ENCODE results near the gene CDC14A. TPM values are rescaled to one million over a fixed set of nuclear protein-coding genes. Genes with fewer than 3 reads are reported as not detected.

CDC14A gene
- total RNA-seq, 1 experiment from 2014 or later: 6.8 TPM

GRCh38 chr1:100557606-100557953 lies 205.3 kb downstream of the CDC14A start:
- TF ChIP-seq CTCF (conservative IDR thresholded peaks at IDR 0.05; ENCODE audit: low read depth, low read length): no peak
- no peak for TF ChIP-seq EZH2 (IDR thresholded peaks at IDR 0.05; ENCODE audit: borderline replicate concordance, low read depth, low read length, poor library complexity, severe bottlenecking)
- CTCF ChIA-PET: no interaction called here

DNA sequence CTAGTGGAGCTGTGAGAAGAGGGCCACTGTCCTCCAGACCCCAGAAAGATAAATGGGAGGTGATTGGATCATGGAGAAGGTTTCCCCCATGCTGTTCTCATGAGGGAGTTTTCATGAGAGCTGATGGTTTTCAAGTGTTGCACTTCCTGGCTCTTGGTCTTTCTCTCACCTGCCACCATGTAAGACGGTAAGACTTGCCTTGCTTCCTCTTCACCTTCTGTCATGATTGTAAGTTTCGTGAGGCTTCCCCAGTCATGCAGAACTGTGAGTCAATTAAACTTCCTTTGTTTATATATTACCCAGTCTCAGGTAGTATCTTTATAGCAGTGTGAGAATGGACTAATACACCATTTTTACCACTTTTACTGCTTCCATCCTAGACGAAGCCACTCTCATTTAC lies 213.2 kb downstream of the CDC14A start:
- no peak for DNase-seq (ENCODE audit: low spot score)
- Histone ChIP-seq H3K9me3 (ENCODE audit: low read depth, low read length, poor library complexity, severe bottlenecking) (no peaks in the 10 kb centered on the region), H3K4me3 (ENCODE audit: low read depth, low read length, poor library complexity, severe bottlenecking) (no peak overlapping the region), H3K27me3 (replicated peaks; ENCODE audit: insufficient read depth, low read depth, low read length, poor library complexity) (peaks cover 15% of the 10 kb centered on the region), H3K36me3 (ENCODE audit: insufficient read depth, low read length, poor library complexity, severe bottlenecking) (no peaks in the 10 kb centered on the region), H3K27ac (ENCODE audit: low read depth, low read length, poor library complexity, severe bottlenecking) (no peak overlapping the region), H3K4me1 (ENCODE audit: insufficient read depth, low read length, poor library complexity, severe bottlenecking) (no peaks in the 10 kb centered on the region)
- TF ChIP-seq EZH2 (IDR thresholded peaks at IDR 0.05; ENCODE audit: borderline replicate concordance, low read depth, low read length, poor library complexity, severe bottlenecking): no peak
- TF ChIP-seq CTCF (conservative IDR thresholded peaks at IDR 0.05; ENCODE audit: low read depth, low read length): no peak
- BruUV-seq (replicated peaks): no TSS peak
- ChIA-PET CTCF (no interaction called here), POLR2A (ENCODE audit: low non-redundant PET) (no interaction called here)
- intact Hi-C loops (cut with micrococcal nuclease; ENCODE audit: unreplicated experiment): no loop called here

More at GRCh38 chr1:100557606-100557953, 205.3 kb downstream of the CDC14A start:
- BruUV-seq (replicated peaks): no TSS peak
- intact Hi-C loops (cut with micrococcal nuclease; ENCODE audit: unreplicated experiment): no loop called here
- Histone ChIP-seq H3K4me1 (ENCODE audit: insufficient read depth, low read length, poor library complexity, severe bottlenecking) (no peaks in the 10 kb centered on the region), H3K9me3 (ENCODE audit: low read depth, low read length, poor library complexity, severe bottlenecking) (no peaks in the 10 kb centered on the region), H3K27ac (ENCODE audit: low read depth, low read length, poor library complexity, severe bottlenecking) (no peak overlapping the region), H3K27me3 (replicated peaks; ENCODE audit: insufficient read depth, low read depth, low read length, poor library complexity) (peaks cover 7% of the 10 kb centered on the region), H3K4me3 (ENCODE audit: low read depth, low read length, poor library complexity, severe bottlenecking) (no peak overlapping the region), H3K36me3 (ENCODE audit: insufficient read depth, low read length, poor library complexity, severe bottlenecking) (no peaks in the 10 kb centered on the region)
- no peak for DNase-seq (ENCODE audit: low spot score)
- POLR2A ChIA-PET (ENCODE audit: low non-redundant PET): no interaction called here

DNA sequence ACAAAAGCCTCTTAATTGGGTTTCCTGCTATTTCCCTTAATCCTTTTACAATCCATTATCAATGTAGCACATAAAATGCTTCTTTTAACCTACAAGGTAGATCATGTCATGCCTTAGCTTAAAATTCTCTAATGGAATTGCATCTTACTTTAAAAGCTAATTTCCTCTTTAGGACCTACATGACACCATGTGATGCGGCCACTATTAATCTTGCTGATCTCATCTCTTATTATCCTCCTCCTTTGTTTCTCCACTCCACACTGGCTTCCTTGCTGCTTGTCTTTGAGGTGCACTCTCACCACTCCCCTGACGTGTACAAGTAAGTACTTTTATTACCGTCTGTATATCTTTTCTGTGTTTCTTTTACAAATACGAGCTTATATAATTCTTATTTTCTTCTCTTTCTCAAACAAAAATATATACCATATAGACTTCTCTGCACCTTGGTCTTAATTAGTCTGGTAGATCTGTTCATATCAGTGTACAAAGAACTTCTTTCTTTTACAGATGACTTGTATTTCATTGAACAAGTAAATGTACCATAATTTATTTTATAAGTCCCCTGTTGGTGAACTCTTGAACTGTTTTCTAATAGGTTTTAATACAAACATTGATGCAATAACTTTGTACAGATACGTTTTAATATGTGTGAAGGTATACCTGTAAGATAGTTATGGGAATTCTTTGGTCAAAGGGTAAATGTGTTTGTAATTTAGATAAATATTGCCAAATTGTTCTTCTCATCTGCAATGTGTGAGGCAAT lies 213.8 kb downstream of the CDC14A start:
- no peak overlapping the region for H3K4me3 ChIP-seq (ENCODE audit: low read depth, low read length, poor library complexity, severe bottlenecking)
- H3K27me3 ChIP-seq (replicated peaks; ENCODE audit: insufficient read depth, low read depth, low read length, poor library complexity): peaks cover 15% of the 10 kb centered on the region
- H3K4me1 ChIP-seq (ENCODE audit: insufficient read depth, low read length, poor library complexity, severe bottlenecking): no peaks in the 10 kb centered on the region
- TF ChIP-seq EZH2 (IDR thresholded peaks at IDR 0.05; ENCODE audit: borderline replicate concordance, low read depth, low read length, poor library complexity, severe bottlenecking) (no peak), CTCF (conservative IDR thresholded peaks at IDR 0.05; ENCODE audit: low read depth, low read length) (0 out of 2 replicates have a peak, but pooled peaks have one; percentile 12)
- H3K9me3 ChIP-seq (ENCODE audit: low read depth, low read length, poor library complexity, severe bottlenecking): no peaks in the 10 kb centered on the region
- peak; percentile 23 for DNase-seq (ENCODE audit: low spot score)
- ChIA-PET POLR2A (ENCODE audit: low non-redundant PET) (no interaction called here), CTCF (no interaction called here)
- intact Hi-C loops (cut with micrococcal nuclease; ENCODE audit: unreplicated experiment): no loop called here
- BruUV-seq (replicated peaks): no TSS peak
- no peaks in the 10 kb centered on the region for H3K36me3 ChIP-seq (ENCODE audit: insufficient read depth, low read length, poor library complexity, severe bottlenecking)
- no peak overlapping the region for H3K27ac ChIP-seq (ENCODE audit: low read depth, low read length, poor library complexity, severe bottlenecking)
